ENCODE data around the gene ARSG. TPM values are rescaled to one million over a fixed set of nuclear protein-coding genes. Genes with fewer than 3 reads are reported as not detected.

ARSG gene
- total and polyA plus RNA-seq, 3 experiments from 2014 or later, result 7.0 to 9.5 (median 7.7) TPM

DNA sequence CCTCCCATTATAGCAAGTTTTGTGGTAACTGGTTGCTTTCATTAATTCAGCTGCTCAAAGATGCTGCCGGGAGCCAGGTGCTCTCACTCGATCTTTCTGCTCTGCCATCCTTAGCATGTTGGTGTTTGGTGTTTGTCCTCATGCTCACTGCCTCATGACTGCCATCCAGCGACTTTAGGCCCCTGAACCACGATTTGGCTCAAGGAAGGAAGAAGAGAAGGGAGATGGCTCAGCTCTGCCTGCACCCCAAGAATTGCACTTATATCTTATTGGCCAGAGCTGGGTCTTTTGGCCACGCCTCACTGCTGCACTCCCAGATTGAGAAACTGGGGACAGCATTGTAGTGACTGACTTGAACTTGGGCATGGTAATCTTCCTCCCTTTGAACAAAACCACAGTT is 52.7 kb downstream of the ARSG start:
- H3K4me1 Mint-ChIP-seq, result peaks cover 61 to 78% (median 70%) of the 10 kb centered on the region in 3 donors
- H3K27ac Mint-ChIP-seq, result peak overlapping the region; percentile 80 to 98 (median 94)
- Histone ChIP-seq H3K4me3 (ENCODE audit: low read length) (no peak overlapping the region), H3K9me3 (ENCODE audit: low read length) (no peaks in the 10 kb centered on the region), H3K27me3 (ENCODE audit: insufficient read depth, low read length, poor library complexity, severe bottlenecking) (no peaks in the 10 kb centered on the region), H3K36me3 (ENCODE audit: insufficient read depth, low read length) (no peaks in the 10 kb centered on the region), H3K27ac (ENCODE audit: low read depth, low read length) (no peak overlapping the region), H3K4me1 (ENCODE audit: insufficient read depth, low read length) (peaks cover 57% of the 10 kb centered on the region)
- DNase-seq, result peak in 1 of 5 donors; percentile 1
- H3K36me3 Mint-ChIP-seq, result no peaks in the 10 kb centered on the region
- ChIA-PET CTCF (interaction anchor here (0.6 to 1.6 kb wide), 7 partner anchors 14 to 88 kb away, joined by 3 to 6 read pairs (median 3); no protein-coding TSS in a partner anchor), POLR2A (interaction anchor here (1.1 to 3.2 kb wide), 2 partner anchors 53 to 96 kb away, joined by 3 to 25 read pairs; partner anchors contain the start of genes AMZ2, ARSG and SLC16A6)
- H3K4me3 Mint-ChIP-seq, result peak overlapping the region in 5 of 7 donors; percentile 5 to 86 (median 77)
- peaks cover 0 to 3% of the 10 kb centered on the region in 2 donors for H3K27me3 Mint-ChIP-seq
- H3K9me3 Mint-ChIP-seq, result no peaks in the 10 kb centered on the region

DNA sequence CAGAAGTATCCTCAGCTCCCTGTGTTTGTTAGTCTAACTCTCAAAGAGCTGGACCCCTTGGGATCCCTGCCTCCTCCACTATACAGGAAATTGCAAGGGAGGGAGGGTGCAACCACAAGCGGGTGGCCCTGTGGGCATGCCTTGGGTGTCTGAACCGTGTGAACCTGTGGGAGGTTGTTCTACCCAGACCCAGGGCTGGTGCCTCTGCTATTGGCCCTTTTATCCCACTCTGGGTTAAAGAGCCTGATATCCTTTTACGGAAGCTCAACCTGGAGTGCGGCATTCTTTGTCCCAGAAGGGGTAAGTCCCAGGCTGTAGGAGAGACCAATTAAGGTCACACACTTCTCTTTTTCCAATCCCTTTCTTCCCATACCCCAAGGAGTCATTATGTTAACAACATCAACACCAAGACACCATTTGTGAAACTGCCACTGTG is 53.4 kb downstream of the ARSG start:
- H3K27me3 Mint-ChIP-seq, result peaks cover 0 to 3% of the 10 kb centered on the region in 2 donors
- H3K27ac Mint-ChIP-seq, result peak overlapping the region; percentile 80 to 98 (median 94)
- H3K9me3 ChIP-seq (ENCODE audit: low read length), result no peaks in the 10 kb centered on the region
- no peaks in the 10 kb centered on the region for H3K27me3 ChIP-seq (ENCODE audit: insufficient read depth, low read length, poor library complexity, severe bottlenecking)
- no peaks in the 10 kb centered on the region for H3K9me3 Mint-ChIP-seq
- peak overlapping the region; percentile 53 to 86 (median 71) for H3K4me3 Mint-ChIP-seq
- no peaks in the 10 kb centered on the region for H3K36me3 ChIP-seq (ENCODE audit: insufficient read depth, low read length)
- peaks cover 0 to 2% (median 0%) of the 10 kb centered on the region in 3 donors for H3K36me3 Mint-ChIP-seq
- H3K4me3 ChIP-seq (ENCODE audit: low read length), result peak overlapping the region; percentile 28
- CTCF ChIA-PET, result interaction anchor here (1.0 to 1.6 kb wide), 5 partner anchors 13 to 87 kb away, joined by 3 to 6 read pairs (median 4); no protein-coding TSS in a partner anchor
- H3K4me1 ChIP-seq (ENCODE audit: insufficient read depth, low read length), result peaks cover 64% of the 10 kb centered on the region
- POLR2A ChIA-PET, result interaction anchor here (0.5 to 3.2 kb wide), 3 partner anchors 10 to 53 kb away, joined by 3 to 25 read pairs (median 3); partner anchors contain the start of genes ARSG and SLC16A6
- DNase-seq, result peak; percentile 32 to 70 (median 57)
- peaks cover 66 to 79% (median 73%) of the 10 kb centered on the region in 3 donors for H3K4me1 Mint-ChIP-seq
- no peak overlapping the region for H3K27ac ChIP-seq (ENCODE audit: low read depth, low read length)

DNA sequence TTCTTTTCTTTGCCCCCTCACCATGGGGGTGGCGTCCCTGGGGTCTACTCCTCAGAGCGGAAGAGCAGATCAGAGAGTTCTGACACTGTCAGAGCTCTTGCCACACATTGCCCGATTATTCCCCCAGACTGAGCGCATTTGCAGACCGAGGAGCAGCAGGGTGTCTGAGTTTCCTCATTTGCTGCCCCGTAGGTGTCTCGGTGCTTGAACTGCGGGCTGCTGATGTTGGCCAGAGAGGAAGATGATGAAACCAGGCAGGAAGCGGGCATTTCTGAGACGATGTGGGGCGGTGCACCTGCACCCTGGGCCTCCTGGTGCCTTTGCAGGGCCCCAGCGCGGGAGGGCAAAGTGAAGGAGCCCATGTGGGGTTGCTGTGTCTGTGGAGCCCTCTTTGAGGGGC is 55.2 kb downstream of the ARSG start:
- Mint-ChIP-seq H3K36me3 (peaks cover 0 to 2% (median 0%) of the 10 kb centered on the region in 3 donors), H3K4me1 (peaks cover 74 to 84% (median 76%) of the 10 kb centered on the region in 3 donors), H3K4me3 (peak overlapping the region; percentile 55 to 87 (median 82)), H3K27me3 (peaks cover 0 to 1% of the 10 kb centered on the region in 2 donors), H3K27ac (peak overlapping the region; percentile 90 to 99 (median 94)), H3K9me3 (no peaks in the 10 kb centered on the region)
- peak; percentile 34 to 79 (median 62) for DNase-seq
- H3K27ac ChIP-seq (ENCODE audit: low read depth, low read length), result peak overlapping the region; percentile 43
- H3K4me3 ChIP-seq (ENCODE audit: low read length), result peak overlapping the region; percentile 28
- CTCF ChIA-PET, result interaction anchor here (1.1 to 2.3 kb wide), 5 partner anchors 10 to 89 kb away, joined by 4 to 10 read pairs (median 6); partner anchors contain the start of genes ARSG and SLC16A6
- H3K36me3 ChIP-seq (ENCODE audit: insufficient read depth, low read length), result no peaks in the 10 kb centered on the region
- H3K4me1 ChIP-seq (ENCODE audit: insufficient read depth, low read length), result peaks cover 77% of the 10 kb centered on the region
- no peaks in the 10 kb centered on the region for H3K27me3 ChIP-seq (ENCODE audit: insufficient read depth, low read length, poor library complexity, severe bottlenecking)
- POLR2A ChIA-PET, result interaction anchor here (0.5 to 3.2 kb wide), 3 partner anchors 10 to 97 kb away, joined by 3 to 25 read pairs (median 4); partner anchors contain the start of genes ARSG and SLC16A6
- no peaks in the 10 kb centered on the region for H3K9me3 ChIP-seq (ENCODE audit: low read length)

DNA sequence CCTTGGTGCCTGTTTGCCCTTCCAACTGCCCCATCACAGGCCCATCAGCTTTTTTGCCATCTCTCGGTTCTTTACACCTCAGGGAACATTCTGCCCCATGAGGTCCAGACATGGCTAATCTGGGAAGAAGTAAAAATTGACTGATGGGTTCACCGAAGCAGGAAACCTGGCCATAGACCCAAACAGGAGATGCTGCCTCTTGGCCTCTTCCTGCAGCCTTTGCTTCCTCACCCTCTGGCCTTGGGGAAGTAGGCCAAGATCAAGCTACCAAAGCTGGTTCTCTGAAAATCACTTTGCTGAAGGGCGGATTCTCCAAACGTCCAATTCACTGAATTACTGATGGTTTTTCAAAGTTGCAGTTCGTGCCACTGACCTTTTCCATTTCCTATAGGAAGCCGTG is 56.1 kb downstream of the ARSG start:
- Histone ChIP-seq H3K9me3 (ENCODE audit: low read length) (no peaks in the 10 kb centered on the region), H3K27ac (ENCODE audit: low read depth, low read length) (no peak overlapping the region), H3K4me3 (ENCODE audit: low read length) (peak overlapping the region; percentile 28), H3K27me3 (ENCODE audit: insufficient read depth, low read length, poor library complexity, severe bottlenecking) (no peaks in the 10 kb centered on the region), H3K4me1 (ENCODE audit: insufficient read depth, low read length) (peaks cover 87% of the 10 kb centered on the region), H3K36me3 (ENCODE audit: insufficient read depth, low read length) (no peaks in the 10 kb centered on the region)
- no peak for DNase-seq
- no peaks in the 10 kb centered on the region for H3K9me3 Mint-ChIP-seq
- H3K4me3 Mint-ChIP-seq, result peak overlapping the region; percentile 55 to 87 (median 82)
- POLR2A ChIA-PET, result no interaction called here
- H3K27me3 Mint-ChIP-seq, result peaks cover 0 to 1% of the 10 kb centered on the region in 2 donors
- peaks cover 80 to 92% (median 86%) of the 10 kb centered on the region in 3 donors for H3K4me1 Mint-ChIP-seq
- peaks cover 0 to 2% (median 0%) of the 10 kb centered on the region in 3 donors for H3K36me3 Mint-ChIP-seq
- peak overlapping the region; percentile 90 to 99 (median 94) for H3K27ac Mint-ChIP-seq
- CTCF ChIA-PET, result interaction anchor here (1.4 to 2.3 kb wide), 4 partner anchors 9 to 88 kb away, joined by 5 to 10 read pairs (median 6); partner anchors contain the start of genes ARSG and SLC16A6

DNA sequence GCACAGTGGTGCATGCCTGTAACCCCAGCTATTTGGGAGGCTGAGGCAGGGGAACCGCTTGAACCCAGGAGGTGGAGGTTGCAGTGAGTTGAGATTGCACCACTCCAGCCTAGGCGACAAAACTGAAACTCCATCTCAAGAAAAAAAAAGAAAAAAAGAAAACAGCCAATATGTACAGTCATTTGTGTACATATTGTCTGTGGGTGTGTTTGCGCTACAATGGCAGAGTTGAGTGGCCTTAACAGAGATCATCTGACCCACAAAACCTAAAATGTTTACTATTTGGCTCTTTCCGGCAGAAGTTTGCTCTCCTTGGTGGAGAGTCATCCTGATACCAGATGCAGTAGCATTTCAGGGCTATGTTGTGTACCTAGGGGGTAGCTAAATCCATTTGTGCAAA is 57.9 kb downstream of the ARSG start:
- H3K4me1 ChIP-seq (ENCODE audit: insufficient read depth, low read length), result peaks cover 94% of the 10 kb centered on the region
- Mint-ChIP-seq H3K9me3 (no peaks in the 10 kb centered on the region), H3K36me3 (peaks cover 0 to 2% (median 0%) of the 10 kb centered on the region in 3 donors), H3K4me1 (peaks cover 81 to 94% (median 93%) of the 10 kb centered on the region in 3 donors), H3K4me3 (peak overlapping the region in 6 of 7 donors; percentile 3 to 86 (median 63)), H3K27me3 (peaks cover 0 to 1% of the 10 kb centered on the region in 2 donors), H3K27ac (peak overlapping the region in 6 of 8 donors; percentile 75 to 96 (median 87))
- no peak overlapping the region for H3K4me3 ChIP-seq (ENCODE audit: low read length)
- H3K27me3 ChIP-seq (ENCODE audit: insufficient read depth, low read length, poor library complexity, severe bottlenecking), result no peaks in the 10 kb centered on the region
- no peaks in the 10 kb centered on the region for H3K9me3 ChIP-seq (ENCODE audit: low read length)
- ChIA-PET CTCF (interaction anchor here (1.3 kb wide), 1 partner anchor 34 kb away, joined by 3 read pairs; no protein-coding TSS in a partner anchor), POLR2A (interaction anchor here (1.2 kb wide), 1 partner anchor 34 kb away, joined by 3 read pairs; no protein-coding TSS in a partner anchor)
- H3K27ac ChIP-seq (ENCODE audit: low read depth, low read length), result no peak overlapping the region
- DNase-seq, result no peak
- H3K36me3 ChIP-seq (ENCODE audit: insufficient read depth, low read length), result no peaks in the 10 kb centered on the region

DNA sequence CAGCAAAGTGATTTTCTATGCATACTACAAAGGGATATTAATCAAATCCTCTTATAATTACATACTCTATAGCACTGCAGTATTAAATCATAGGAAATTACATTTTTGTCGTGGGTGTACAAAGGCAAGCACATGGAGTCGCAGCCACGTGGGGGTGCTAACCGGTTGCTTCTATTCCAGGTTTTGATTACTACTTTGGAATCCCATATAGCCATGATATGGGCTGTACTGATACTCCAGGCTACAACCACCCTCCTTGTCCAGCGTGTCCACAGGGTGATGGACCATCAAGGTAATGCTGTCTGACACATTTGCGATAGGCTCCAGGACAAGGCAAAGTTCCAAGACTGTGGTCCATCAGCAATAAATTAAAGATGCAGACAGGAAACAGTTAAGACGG is 60.1 kb downstream of the ARSG start:
- H3K4me3 Mint-ChIP-seq, result peak overlapping the region in 4 of 7 donors; percentile 6 to 50 (median 30)
- POLR2A ChIA-PET, result no interaction called here
- H3K4me3 ChIP-seq (ENCODE audit: low read length), result no peak overlapping the region

DNA sequence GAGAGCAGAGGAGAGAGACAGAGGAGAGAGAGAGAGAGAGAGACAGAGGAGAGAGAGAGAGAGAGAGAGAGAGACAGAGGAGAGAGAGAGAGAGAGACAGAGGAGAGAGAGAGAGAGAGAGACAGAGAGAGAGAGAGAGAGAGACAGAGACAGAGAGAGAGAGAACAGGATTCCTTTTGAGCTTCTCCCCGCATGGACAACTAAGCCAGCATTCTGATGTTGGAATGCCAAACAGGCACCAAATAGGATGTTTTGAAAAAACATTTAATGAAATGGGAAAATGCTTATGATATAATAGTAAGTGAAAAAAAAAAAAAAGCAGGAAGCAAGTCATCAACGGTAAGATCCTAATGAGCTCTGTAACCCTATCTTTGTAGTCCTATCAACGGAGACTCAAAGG is 60.7 kb downstream of the ARSG start:
- no peak for DNase-seq
- Mint-ChIP-seq H3K27me3 (no peaks in the 10 kb centered on the region), H3K36me3 (peaks cover 0 to 2% (median 0%) of the 10 kb centered on the region in 3 donors), H3K9me3 (no peaks in the 10 kb centered on the region), H3K4me1 (peaks cover 78 to 94% (median 93%) of the 10 kb centered on the region in 3 donors), H3K27ac (peak overlapping the region in 6 of 8 donors; percentile 3 to 97 (median 69)), H3K4me3 (peak overlapping the region in 4 of 7 donors; percentile 6 to 69 (median 58))
- Histone ChIP-seq H3K27ac (ENCODE audit: low read depth, low read length) (no peak overlapping the region), H3K36me3 (ENCODE audit: insufficient read depth, low read length) (no peaks in the 10 kb centered on the region), H3K27me3 (ENCODE audit: insufficient read depth, low read length, poor library complexity, severe bottlenecking) (no peaks in the 10 kb centered on the region), H3K4me1 (ENCODE audit: insufficient read depth, low read length) (peaks cover 92% of the 10 kb centered on the region), H3K4me3 (ENCODE audit: low read length) (no peak overlapping the region), H3K9me3 (ENCODE audit: low read length) (no peaks in the 10 kb centered on the region)
- CTCF ChIA-PET, result interaction anchor here (0.7 to 1.1 kb wide), 3 partner anchors 22 to 56 kb away, joined by 3 read pairs; no protein-coding TSS in a partner anchor
- POLR2A ChIA-PET, result interaction anchor here (0.7 to 0.9 kb wide), 3 partner anchors 49 to 106 kb away, joined by 3 to 5 read pairs (median 4); no protein-coding TSS in a partner anchor

More for the DNA sequence above, 60.1 kb downstream of the ARSG start:
- CTCF ChIA-PET, result interaction anchor here (0.9 kb wide), 1 partner anchor 27 kb away, joined by 3 read pairs; no protein-coding TSS in a partner anchor
- Histone ChIP-seq H3K27ac (ENCODE audit: low read depth, low read length) (no peak overlapping the region), H3K36me3 (ENCODE audit: insufficient read depth, low read length) (no peaks in the 10 kb centered on the region), H3K27me3 (ENCODE audit: insufficient read depth, low read length, poor library complexity, severe bottlenecking) (no peaks in the 10 kb centered on the region), H3K9me3 (ENCODE audit: low read length) (no peaks in the 10 kb centered on the region), H3K4me1 (ENCODE audit: insufficient read depth, low read length) (peaks cover 94% of the 10 kb centered on the region)
- Mint-ChIP-seq H3K9me3 (no peaks in the 10 kb centered on the region), H3K27me3 (no peaks in the 10 kb centered on the region), H3K27ac (peak overlapping the region in 7 of 8 donors; percentile 3 to 74 (median 47)), H3K4me1 (peaks cover 78 to 94% (median 93%) of the 10 kb centered on the region in 3 donors), H3K36me3 (peaks cover 0 to 2% (median 0%) of the 10 kb centered on the region in 3 donors)
- no peak for DNase-seq
